NCI-H1417 treated with DMSO at 0.1 percent for 48 hours (cell line): ENCODE measurements around the gene LONP2.
"Not testable (repeated sequence)": the region's sequence is repeated elsewhere in the genome, so short reads cannot be mapped to it uniquely, and the experiment has no call there.

Source experiments
- DNase-seq: peaks from one replicate; lab custom pipeline; 2025; lab: John Stamatoyannopoulos, UW

The LONP2 gene

DNA sequence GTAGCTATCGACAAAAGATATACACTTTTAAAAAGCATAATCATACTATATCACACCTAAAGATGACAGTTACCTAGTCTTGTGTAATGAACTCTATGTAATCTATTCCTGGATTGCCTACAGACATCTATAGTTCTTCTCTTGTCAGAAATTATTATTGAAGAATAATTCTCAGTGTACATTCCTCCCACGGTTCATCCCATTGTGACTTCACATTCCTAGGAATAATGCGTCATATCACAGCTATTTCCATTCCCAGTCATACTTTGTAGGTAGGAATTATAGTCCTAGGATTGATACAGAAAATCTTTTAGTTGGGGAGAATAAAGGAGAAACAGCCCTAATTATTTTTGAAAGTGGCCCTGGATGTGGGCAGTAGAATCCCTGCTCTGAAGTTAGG, 47.2 kb downstream of the LONP2 start:
- DNase-seq: no peak

DNA sequence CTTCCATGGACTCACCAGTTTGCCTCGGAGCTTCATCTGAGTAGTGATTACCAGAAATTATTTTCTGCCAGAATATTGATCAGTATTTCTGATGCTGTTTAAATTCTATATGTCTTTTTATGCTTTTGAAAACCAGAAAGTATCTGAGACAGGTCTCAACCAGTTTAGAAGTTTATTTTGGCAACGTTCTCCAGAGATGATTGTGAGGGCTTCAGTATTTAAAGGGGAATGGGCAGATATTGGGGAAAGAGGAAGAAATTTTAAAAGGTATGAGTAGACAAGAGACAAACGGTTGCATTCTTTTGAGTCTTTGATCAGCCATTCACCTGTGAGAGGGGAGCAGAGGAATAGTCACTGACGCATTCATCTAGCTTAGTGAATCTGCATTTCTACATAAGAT, 47.7 kb downstream of the LONP2 start:
- DNase-seq: no peak

DNA sequence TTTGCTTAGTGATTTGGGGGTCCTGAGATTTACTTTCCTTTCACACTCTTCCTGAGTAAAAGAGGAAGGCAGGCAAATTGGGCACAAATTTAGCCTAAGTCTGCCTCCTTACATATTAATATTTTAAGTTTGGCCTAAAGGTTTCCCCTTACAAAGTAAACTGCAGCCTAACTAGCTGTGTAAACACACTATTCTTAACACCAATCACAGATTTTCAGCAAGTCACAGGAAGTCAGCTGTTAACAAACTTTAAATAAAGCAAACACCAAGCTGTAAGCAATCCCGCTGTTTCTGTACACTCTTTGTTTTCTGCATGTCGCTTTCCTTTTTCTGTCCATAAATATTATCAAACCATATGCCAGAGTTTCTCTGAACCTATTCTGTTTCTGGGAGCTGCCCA, 48.4 kb downstream of the LONP2 start:
- no peak for DNase-seq

DNA sequence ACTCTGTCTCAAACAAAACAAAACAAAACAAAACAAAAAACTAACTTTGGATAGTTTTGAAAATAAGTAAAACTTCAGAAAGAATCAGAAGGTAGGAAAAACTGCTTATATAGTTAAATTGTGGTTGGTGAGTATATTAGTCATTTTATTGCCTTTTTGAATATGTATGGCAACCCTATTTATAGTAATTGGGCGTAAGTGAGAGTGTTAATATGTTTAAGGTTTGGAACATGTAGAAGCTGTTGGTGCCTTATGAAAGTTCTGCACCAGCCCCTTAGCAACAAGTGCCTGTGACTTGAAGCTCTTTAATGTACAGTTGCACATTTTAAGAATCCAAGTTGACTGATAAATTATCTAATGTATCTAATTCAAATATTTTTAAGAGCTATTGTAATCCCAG, 50.6 kb downstream of the LONP2 start:
- no peak for DNase-seq

DNA sequence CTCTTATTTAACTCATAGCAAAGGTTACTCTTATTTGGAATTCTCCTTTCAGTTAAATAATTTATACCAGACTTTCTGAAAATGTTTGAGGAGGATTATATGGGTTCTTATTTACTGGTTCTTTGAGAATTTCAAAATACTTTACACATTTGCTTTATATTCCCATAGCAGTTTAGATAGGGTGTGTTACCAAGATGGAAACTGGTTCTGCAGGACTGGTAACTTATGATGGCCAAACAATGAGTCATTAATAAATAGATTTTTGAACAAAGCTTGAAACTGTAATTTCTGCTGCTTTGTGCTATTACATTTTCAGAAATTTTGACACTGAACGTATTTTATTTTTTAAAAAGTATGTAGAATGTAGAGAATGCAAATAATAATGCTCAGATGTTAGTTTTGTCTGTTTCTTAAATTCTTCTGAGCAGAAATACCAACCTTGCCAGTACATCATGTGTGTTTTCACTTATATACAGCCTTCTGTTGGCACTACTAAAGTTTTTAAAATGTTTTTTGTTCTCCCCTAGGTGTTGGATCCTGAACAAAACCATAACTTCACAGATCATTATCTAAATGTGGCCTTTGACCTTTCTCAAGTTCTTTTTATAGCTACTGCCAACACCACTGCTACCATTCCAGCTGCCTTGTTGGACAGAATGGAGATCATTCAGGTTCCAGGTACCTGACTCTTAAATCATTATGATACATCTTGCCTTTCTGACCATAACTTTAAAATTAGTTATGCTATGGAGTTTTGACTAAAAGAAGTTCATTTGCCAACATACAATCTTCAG, 51.6 kb downstream of the LONP2 start:
- DNase-seq: no peak

DNA sequence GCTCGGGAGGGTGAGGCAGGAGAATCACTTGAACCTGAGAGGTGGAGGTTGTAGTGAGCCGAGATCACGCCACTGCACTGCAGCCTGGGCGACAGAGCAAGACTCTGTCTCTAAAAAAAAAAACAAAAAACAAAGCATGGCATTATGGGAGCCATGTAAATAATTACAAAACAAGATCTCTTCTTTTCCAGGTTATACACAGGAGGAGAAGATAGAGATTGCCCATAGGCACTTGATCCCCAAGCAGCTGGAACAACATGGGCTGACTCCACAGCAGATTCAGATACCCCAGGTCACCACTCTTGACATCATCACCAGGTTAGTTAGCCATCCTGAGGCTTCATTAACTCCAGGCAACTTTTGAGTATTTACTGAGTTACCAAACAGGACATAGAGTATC, 55.4 kb downstream of the LONP2 start:
- DNase-seq: no peak

DNA sequence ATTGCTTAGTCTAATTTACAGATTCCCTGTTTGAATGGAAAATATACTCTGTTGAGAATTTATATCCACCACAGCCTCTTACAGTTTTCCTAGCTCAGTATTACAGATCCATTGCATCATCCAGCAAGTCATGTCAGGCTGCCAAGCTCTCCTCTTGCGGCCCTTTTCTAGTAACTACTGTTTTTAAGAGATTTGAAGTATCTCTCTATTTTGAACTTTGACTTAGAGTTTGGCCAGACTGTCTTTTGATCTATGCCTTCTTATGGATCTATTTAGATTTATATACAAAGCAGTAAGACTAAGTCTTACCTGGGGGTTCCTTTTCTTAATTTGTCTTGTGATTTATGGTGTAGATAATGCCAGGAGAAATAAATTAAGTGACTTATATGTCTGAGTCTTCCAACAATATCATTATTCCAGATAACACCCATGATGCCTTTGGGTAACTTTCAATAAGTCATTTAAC, 56.3 kb downstream of the LONP2 start:
- no peak for DNase-seq

DNA sequence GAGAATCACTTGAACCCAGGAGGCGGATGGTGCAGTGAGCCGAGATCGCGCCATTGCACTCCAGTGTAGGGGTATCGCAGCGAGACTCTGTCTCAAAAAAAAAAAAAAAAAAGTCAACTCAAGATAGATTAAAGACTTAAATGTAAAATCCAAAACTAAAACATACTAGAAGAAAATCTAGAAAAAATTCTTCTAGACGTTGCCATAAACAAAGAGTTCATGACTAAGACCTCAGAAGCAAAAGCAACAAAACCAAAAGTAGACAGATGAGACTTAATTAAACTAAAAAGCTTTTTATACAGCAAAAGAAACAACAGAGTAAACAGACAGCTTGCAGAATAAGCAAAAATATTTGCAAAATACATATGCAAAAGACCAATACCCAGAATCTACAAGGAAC, 64.4 kb downstream of the LONP2 start:
- no peak for DNase-seq

DNA sequence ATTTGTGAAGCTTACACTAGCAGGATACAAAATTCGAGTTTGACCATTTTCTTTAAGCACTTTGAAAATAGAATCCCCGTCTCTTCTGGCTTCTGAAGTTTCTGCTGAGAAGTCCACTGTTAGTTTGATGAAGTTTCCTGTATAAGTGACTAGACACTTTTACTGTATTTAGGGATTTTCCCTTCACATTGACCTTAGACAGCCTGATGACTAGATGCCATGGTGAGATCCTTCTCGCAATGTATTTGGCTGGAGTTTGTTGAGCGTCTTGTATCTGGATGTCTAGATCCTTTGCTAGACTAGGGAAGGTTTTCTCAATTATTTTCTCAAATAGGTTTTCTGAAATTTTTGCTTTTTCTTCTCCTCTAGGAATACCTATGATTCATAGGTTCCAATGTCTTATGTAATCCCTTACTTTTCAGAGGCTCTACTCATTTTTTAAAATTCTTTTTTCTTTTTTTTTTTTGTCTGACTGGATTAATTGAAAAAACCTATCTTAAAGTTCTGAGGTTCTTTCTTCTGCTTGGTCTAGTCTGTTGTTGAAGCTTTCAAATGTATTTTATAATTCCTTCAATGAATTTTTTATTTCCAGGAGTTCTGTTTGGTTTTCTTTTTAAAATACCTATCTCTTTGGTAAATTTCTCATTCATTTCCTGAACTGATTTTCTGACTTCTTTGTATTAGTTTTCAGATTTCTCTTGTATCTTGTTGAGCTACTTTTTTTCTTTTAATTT, 67.0 kb downstream of the LONP2 start:
- no peak for DNase-seq

DNA sequence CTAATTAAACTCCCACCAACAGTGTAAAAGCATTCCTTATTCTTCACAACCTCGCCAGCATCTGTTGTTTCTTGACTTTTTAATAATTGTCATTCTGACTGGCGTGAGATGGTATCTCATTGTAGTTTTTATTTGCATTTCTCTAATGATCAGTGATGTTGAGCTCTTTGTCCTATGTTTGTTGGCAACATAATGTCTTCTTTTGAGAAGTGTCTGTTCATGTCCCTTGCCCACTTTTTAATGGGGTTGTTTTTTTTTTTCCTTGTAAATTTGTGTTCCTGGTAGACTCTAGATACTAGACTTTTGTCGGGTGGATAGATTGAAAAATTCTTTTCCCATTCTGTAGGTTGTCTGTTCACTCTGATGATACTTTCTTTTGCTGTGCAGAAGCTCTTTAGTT, 69.8 kb downstream of the LONP2 start:
- DNase-seq: not testable (repeated sequence)

DNA sequence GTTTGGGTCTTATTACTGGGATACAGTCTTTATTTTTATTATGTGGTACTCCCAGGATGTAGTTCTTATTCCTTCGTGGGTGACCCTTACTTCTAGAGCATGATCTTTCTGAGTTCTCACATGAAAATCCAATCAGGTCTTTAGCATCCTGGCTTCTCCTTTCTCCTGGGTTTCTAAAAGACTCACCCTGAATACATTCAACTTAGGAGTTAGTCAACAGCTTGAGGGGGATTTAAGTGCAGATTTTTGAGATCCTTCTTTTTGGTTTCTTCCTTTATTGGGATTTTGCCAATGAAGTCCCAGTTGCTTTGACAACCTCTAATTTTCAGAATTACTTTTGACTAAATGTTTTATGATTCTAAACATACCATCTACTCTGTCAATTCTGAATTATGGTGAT, 72.9 kb downstream of the LONP2 start:
- no peak for DNase-seq

DNA sequence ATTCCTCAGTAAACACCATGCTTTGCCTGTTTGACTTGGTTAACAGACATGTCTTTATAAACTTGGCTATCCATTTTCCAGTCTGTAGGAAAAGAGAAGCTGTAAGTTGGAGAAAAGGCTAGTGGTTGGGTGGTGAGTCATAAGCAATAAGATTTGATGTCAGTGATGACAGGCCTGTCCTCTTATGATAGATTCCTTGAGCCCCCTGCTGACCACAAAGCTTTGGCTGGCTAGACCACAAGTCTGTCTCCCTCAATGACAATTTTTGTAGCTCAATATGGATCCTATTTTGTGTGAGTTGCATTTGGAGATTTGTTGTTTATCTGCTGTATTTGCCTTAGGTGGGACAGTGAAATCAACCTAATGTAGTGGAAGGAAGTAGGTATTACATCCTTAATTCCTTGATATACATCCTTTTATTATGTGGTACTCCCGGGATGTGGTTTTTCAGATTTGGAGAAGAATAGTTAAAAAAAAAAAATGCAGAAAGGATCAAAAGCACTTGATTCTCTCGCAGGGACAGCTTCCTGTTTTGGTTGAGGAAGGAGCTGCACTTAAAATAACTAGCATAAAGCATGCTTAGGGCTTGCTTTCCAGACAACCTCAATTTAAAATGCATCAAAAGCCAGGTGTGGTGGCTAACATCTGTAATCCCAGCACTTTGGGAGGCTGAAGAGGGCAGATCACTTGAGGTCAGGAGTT, 73.7 kb downstream of the LONP2 start:
- DNase-seq: no peak

DNA sequence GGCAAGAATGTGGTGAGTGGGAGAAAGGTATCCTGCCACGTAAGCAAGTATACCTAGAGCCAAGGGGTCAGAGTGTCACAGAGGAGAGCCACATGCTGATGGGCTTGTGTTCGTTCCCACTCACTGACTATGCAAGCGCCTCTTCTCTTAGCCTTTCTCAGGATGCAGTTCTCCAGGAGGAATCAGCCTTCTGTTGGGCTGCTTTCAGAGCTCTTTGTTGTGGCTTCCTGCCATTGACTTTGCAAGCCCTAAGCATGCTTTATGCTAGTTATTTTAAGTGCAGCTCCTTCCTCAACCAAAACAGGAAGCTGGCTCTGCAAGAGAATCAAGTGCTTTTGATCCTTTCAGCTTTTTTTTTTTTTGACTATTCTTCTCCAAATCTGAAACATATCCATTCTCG, 74.5 kb downstream of the LONP2 start:
- no peak for DNase-seq

DNA sequence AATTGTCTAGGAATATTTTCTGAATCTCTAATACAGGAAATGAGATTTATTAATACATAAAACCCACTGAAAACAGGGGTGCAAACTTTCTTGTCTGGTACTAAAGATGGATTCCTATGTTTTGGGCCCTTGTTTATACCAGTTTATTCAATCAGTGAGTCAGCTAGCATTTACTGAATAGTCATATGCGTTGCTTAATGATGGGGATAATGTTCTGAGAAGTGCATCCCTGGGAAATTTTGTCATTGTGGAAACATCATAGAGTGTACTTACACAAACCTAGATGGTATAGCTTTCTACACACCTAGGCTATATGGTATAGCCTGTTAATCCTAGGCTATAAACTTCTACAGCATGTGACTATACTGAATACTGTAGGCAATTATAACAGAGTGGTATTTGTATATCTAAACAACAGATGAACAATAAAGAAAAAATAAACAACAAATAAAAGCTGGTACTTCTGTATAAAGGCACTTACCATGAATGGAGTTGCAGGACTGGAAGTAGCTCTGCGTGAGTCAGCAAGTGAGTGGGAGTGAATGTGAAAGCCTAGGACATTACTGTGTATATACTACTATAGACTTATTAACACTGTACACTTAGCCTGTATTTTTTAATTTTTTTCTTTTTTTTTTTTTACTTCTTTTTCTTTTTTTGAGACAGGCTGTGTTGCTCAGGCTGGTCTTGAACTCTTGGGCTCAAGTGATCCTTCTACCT, 77.4 kb downstream of the LONP2 start:
- DNase-seq: no peak

DNA sequence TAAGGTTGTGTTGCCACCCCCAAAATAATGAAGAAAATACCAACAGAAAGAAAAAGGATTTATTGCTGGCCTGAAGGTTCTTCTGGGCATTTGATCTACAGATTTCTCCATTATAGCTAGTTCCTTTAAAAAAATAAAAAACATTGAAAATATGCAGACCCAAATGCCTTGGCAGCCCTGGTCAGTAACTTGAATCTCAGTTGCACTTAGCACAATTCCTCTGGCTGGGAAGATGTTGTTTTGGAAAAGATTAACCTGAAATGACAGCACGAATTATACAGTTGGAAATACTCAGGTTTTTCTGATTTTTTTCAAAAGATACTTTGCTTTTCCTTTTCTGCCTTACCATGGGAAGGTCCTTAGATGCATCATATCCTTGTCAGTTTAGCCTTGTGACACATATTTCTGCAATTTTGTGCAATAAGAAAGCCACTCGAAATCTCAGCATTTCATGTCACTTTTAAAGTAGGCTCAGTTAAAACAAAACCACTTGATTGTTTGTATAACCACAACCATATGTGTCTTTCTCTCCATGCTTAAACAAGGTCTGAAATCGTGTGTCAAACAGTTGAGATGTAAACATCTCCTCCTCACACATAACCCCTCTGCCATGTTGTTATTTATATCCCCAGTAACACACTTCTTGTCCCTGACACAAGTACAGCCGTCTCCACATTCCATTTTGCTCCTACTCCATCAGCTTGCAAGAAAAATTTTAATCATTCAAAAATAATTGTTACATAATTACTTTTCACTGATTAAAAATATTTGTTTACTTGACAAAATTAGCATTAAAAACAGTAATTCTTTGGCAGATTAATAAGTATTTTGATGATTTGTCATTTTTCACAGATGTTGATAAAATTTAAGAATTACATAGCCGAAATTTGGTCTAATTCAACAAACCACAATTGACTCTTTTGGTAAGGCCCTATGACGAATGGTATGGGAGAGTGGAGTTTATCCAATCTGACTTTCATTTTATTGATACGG, 80.0 kb downstream of the LONP2 start:
- no peak for DNase-seq

DNA sequence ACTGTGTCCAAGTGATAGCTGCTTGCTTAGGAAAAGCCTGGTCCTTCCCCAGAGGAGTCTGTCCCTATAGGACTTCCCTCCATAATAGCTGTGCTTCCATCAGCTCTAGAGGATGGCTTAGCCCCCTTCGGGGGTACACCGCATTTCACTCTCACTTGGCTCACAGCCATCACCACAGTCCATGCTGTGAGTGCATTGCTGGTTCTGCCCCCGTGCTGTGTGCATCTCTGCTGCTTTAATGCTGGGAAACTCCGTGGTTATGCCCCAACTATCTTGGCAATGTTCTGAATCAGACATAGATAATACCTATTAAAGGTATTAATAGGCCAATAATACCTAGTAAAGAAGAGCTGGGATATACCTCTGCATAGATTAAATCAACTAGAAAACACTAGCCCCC, 82.8 kb downstream of the LONP2 start:
- no peak for DNase-seq

DNA sequence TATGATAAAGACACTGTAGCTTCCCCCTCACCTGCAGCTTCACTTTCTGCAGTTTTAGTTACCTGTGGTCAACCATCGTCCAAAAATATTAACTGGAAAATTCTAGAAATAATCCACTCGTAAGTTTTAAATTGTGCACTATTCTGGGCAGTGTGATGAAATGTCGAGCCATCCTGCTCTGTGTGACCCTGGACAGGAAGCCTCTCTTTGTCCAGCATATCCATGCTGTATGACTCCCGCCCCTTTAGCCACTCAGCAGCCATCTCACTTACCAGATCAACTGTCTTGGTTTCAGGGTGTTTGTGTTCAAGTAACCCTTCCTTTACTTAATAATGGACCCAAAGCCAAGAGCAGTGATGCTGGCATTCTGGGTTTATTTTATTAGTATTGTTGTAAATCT, 85.0 kb downstream of the LONP2 start:
- DNase-seq: no peak

DNA sequence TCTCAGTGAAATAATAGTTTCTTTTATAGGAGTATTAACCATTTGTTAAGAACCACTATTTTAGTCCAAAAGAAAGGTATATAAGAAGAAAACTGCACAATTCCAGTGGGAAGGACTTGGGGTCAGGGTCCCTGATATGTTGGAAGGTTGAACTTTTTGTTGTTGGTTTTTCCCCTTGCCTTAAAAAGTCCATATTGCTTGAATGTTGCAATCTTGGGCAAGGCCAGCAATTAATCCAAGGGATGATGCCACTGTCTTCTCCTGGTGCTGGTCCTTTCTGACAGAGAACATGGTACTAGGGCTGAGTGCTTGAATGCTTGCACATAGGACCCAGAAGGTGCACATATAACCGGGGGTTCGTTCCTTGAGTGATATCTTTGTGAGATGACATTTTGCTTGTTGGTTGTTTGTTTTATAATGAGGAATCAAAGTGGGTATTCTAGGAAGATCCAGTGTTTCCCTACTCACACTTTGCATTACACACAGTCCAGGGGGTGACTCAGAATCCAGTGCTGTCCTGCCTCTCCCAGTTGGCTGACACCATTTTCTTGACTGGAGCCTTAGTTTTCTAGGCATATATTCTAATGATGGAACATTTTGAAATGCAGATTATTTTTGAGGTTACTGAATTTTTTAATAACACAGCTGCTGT, 86.2 kb downstream of the LONP2 start:
- DNase-seq: no peak

DNA sequence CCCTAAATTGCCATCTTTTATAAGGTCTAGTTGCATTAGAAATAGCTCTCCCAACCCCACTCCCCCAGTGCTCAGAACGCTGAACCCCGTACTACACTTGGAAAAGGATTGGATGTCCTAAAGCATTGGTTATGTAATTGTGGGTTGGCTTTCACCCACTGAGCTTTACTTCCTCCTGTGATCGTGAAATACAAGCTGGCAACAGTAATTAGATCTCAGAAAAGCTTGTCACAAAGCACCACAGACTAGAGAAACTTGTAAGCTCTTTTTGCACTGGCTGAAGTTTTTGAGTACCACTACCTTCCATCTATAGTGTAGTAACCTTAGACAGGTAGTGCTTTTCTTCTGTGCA, 86.7 kb downstream of the LONP2 start:
- DNase-seq: no peak

DNA sequence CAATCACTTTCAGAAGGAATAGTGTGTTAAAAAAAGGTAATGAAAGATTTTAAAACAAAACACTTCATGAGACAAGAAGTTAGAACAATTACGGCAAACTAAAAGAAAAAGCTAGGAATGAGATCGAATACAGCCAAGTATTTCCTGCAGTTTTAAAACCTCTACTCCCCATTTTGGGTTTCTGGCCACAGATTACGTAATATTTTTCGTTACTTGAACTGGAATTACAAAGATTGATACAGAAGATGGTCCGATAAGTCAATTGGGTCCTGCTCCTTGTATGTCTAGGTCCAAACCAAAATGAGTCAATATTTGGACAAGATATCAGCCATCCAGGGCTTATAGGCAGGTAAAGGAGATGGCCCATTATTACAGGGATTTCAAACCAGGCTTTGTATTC, 88.9 kb downstream of the LONP2 start:
- DNase-seq: no peak

DNA sequence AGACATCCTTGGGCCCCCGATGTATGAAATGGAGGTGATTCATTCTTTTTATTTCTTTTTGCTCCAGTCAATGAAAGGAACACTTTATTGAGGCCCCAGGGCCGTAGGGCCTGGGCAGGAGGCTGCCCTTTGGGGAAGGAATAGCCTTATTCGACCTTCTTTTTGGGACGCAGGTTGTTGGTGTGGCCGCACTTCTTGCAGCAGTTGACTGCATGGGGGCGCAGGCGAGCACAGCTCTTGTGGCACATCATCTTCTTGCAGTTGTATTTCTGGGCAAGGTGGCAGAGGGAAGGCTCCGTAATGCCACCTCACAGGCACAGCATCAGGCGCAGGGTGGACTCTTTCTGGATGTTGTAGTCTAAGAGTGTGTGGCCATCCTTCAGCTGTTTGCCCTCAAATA, 90.2 kb downstream of the LONP2 start:
- DNase-seq: no peak
